Urinary bladder (tissue), 4 donors: ENCODE data around the gene USP20. TPM values are rescaled to one million over a fixed set of nuclear protein-coding genes. Genes with fewer than 3 reads are reported as not detected.

Source experiments
- DNase-seq: peaks from one replicate; pipeline ENCODE4 v3.0.0-alpha.2; 2015; ENCODE audit errors: extremely low spot score
- H3K27ac ChIP-seq: one replicate; pipeline ENCODE4 v1.5.1; 2013; ENCODE audit warnings: low read depth, mild to moderate bottlenecking, moderate library complexity
- H3K36me3 ChIP-seq: one replicate; pipeline ENCODE4 v1.6.1; 2013; ENCODE audit warnings: mild to moderate bottlenecking, moderate library complexity; ENCODE audit not compliant: insufficient read depth
- H3K4me1 ChIP-seq: one replicate; pipeline ENCODE4 v1.6.1; 2013; ENCODE audit warnings: mild to moderate bottlenecking, moderate library complexity; ENCODE audit not compliant: insufficient read depth
- H3K4me3 ChIP-seq: one replicate; pipeline ENCODE4 v1.5.1; 2013; ENCODE audit warnings: low read depth, low read length
- WGBS: extraction: QIAGEN DNeasy Blood & Tissue Kit; methylation state at CpG from one replicate; pipeline ENCODE4 v1.1.7; 2013; 5-methylcytosine and 5-hydroxymethylcytosine counted together
- polyA plus RNA-seq: library from polyadenylated mRNA; stranded (reverse); fragments of 200-250 nt; gene quantifications from one replicate; pipeline ENCODE4 v1.2.3, GENCODE V29; 2013
- total RNA-seq: library from RNA; depleted of rRNA; stranded (reverse); fragments of >200 nt; gene quantifications from one replicate; pipeline ENCODE4 v1.2.3, GENCODE V29; 2014
- donor health status: healthy with polysubstance abuse.
- donor health status: healthy.

USP20 gene
- total and polyA plus RNA-seq, 2 donors: 7.7 to 38.7 TPM

- 80% methylated on average over 3 of the region's 3 CpGs for WGBS
- no peak overlapping the region for H3K4me3 ChIP-seq
- no peaks in the 10 kb centered on the region for H3K36me3 ChIP-seq
These were observed 18.4 kb downstream of the USP20 start for GRCh38 chr9:129853614-129854013.

GRCh38 chr9:129854588-129855110 is 19.4 kb downstream of the USP20 start:
- DNase-seq: no peak
- Histone ChIP-seq H3K36me3 (no peaks in the 10 kb centered on the region), H3K27ac (no peak overlapping the region), H3K4me1 (no peaks in the 10 kb centered on the region), H3K4me3 (no peak overlapping the region)
- 91% methylated on average over 4 of the region's 4 CpGs for WGBS

More at GRCh38 chr9:129853614-129854013, 18.4 kb downstream of the USP20 start:
- no peak overlapping the region for H3K27ac ChIP-seq
- DNase-seq: no peak
- H3K4me1 ChIP-seq: no peaks in the 10 kb centered on the region

GRCh38 chr9:129857207-129857606 is 21.9 kb downstream of the USP20 start:
- H3K27ac ChIP-seq: no peak overlapping the region

GRCh38 chr9:129858167-129858962 is 23.1 kb downstream of the USP20 start:
- no peak for DNase-seq
- Histone ChIP-seq H3K27ac (no peak overlapping the region), H3K4me3 (no peak overlapping the region), H3K36me3 (no peaks in the 10 kb centered on the region), H3K4me1 (no peaks in the 10 kb centered on the region)
- 90% methylated on average over 11 of the region's 11 CpGs for WGBS

More at GRCh38 chr9:129857207-129857606, 21.9 kb downstream of the USP20 start:
- 92% methylated on average over 7 of the region's 7 CpGs for WGBS
- Histone ChIP-seq H3K4me3 (no peak overlapping the region), H3K36me3 (no peaks in the 10 kb centered on the region), H3K4me1 (no peaks in the 10 kb centered on the region)
- no peak for DNase-seq

- no peak overlapping the region for H3K27ac ChIP-seq
- DNase-seq: no peak
- WGBS: 85% methylated on average over 11 of the region's 11 CpGs
These were observed 25.6 kb downstream of the USP20 start for GRCh38 chr9:129860653-129861446.

GRCh38 chr9:129861447-129861827 is 26.2 kb downstream of the USP20 start:
- Histone ChIP-seq H3K4me3 (no peak overlapping the region), H3K27ac (no peak overlapping the region), H3K36me3 (peaks cover 2% of the 10 kb centered on the region), H3K4me1 (no peaks in the 10 kb centered on the region)
- no peak for DNase-seq
- WGBS: 91% methylated on average over 12 of the region's 12 CpGs

More at GRCh38 chr9:129860653-129861446, 25.6 kb downstream of the USP20 start:
- H3K36me3 ChIP-seq: peaks cover 2% of the 10 kb centered on the region
- no peak overlapping the region for H3K4me3 ChIP-seq
- H3K4me1 ChIP-seq: no peaks in the 10 kb centered on the region

- Histone ChIP-seq H3K4me1 (no peaks in the 10 kb centered on the region), H3K36me3 (peaks cover 2% of the 10 kb centered on the region), H3K27ac (no peak overlapping the region), H3K4me3 (no peak overlapping the region)
- DNase-seq: no peak
- 56% methylated on average over 14 of the region's 14 CpGs for WGBS
These were observed 27.9 kb downstream of the USP20 start for GRCh38 chr9:129863059-129863690.

GRCh38 chr9:129864991-129865647 is 29.9 kb downstream of the USP20 start:
- DNase-seq: no peak
- Histone ChIP-seq H3K27ac (no peak overlapping the region), H3K36me3 (peaks cover 2% of the 10 kb centered on the region), H3K4me3 (no peak overlapping the region), H3K4me1 (no peaks in the 10 kb centered on the region)
- 74% methylated on average over 11 of the region's 11 CpGs for WGBS

GRCh38 chr9:129865668-129866320 is 30.5 kb downstream of the USP20 start:
- Histone ChIP-seq H3K4me1 (no peaks in the 10 kb centered on the region), H3K27ac (no peak overlapping the region), H3K4me3 (no peak overlapping the region), H3K36me3 (peaks cover 2% of the 10 kb centered on the region)
- DNase-seq: no peak
- WGBS: 84% methylated on average over 14 of the region's 14 CpGs

- WGBS: 75% methylated on average over 17 of the region's 17 CpGs
- no peak overlapping the region for H3K4me3 ChIP-seq
- no peaks in the 10 kb centered on the region for H3K4me1 ChIP-seq
- H3K27ac ChIP-seq: no peak overlapping the region
- no peak for DNase-seq
- H3K36me3 ChIP-seq: peaks cover 3% of the 10 kb centered on the region
These were observed 31.3 kb downstream of the USP20 start for GRCh38 chr9:129866394-129867135.

GRCh38 chr9:129867136-129868022 is 32.1 kb downstream of the USP20 start:
- no peak overlapping the region for H3K4me3 ChIP-seq
- peaks cover 3% of the 10 kb centered on the region for H3K36me3 ChIP-seq
- DNase-seq: no peak
- no peaks in the 10 kb centered on the region for H3K4me1 ChIP-seq
- 81% methylated on average over 17 of the region's 17 CpGs for WGBS
- no peak overlapping the region for H3K27ac ChIP-seq
